HG02938 (cell line): Measurements from ENCODE around the gene CRYBG1.
"Not testable (repeated sequence)": the region's sequence is repeated elsewhere in the genome, so short reads cannot be mapped to it uniquely, and the experiment has no call there.

Experiments
- ATAC-seq: cut with Tn5 transposase; IDR thresholded peaks from one replicate; pipeline ENCODE4 v1.9.1; 2021; ENCODE audit warnings: mild to moderate bottlenecking, moderate library complexity; ENCODE audit not compliant: unreplicated experiment

Gene CRYBG1

GRCh38 chr6:106574741-106575458, 214.4 kb downstream of the CRYBG1 start:
- no peak for ATAC-seq

GRCh38 chr6:106579281-106579680, 218.8 kb downstream of the CRYBG1 start:
- no peak for ATAC-seq

DNA sequence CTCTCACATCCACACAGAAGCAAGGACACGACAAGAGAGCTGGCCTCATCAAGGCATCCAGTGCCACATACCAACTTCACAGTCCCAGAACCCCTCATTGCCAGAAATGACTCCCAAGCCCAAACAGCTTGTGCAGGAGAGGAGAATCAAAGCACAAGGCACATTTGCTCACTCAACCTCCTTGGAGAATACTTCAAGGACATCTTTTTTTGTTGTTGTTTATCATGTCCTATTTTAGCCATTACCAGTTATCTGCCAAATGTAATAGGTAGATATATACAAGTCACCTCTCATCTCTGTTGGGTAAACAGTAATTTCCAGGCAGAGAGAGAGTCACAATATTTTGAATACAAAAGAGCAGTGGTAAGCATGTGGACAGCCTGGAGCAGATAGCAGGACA, 221.0 kb downstream of the CRYBG1 start:
- no peak for ATAC-seq

DNA sequence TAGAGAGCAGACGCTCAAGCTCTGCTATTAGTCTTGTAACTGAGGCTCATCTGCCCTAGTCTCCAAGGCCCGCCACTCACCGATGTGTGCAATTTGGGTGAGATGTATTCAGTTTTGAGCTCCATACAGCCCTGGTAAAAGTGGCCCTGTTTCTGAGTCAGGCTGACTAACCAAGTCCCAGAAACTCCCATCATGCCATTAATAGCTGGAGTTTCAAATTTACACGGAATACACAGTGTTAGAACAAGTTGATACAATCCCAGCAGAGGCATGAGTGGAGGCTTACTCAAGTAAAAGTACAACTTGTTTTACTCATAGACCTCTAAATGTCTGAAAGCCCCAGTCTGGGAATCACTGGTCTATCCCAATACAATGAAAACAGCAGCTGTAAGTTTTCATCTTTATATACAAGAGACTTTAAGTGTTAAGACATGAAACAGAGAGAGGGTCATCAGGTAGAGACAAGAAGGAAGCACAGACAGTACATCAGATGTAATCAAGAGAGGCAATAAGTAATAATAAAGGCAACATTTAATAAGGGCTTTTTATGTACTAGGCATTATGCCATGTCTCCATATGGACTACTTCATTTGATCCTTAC, 226.4 kb downstream of the CRYBG1 start:
- no peak for ATAC-seq

DNA sequence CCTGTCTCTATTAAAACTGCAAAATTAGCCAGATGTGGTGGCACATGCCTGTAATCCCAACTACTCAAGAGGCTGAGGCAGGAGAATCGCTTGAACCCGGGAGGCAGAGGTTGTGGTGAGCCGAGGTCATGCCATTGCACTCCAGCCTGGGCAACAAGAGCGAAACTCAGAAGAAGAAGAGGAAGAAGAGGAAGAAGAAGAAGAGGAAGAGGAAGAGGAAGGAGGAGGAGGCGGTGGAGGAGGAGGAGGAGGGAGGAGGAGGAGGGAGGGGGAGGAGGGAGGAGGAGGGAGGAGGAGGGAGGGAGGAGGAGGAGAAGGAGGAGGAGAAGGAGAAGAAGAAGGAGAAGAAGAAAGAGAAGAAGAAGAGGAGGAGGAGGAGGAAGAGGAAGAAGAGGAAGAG, 228.4 kb downstream of the CRYBG1 start:
- not testable (repeated sequence) for ATAC-seq

DNA sequence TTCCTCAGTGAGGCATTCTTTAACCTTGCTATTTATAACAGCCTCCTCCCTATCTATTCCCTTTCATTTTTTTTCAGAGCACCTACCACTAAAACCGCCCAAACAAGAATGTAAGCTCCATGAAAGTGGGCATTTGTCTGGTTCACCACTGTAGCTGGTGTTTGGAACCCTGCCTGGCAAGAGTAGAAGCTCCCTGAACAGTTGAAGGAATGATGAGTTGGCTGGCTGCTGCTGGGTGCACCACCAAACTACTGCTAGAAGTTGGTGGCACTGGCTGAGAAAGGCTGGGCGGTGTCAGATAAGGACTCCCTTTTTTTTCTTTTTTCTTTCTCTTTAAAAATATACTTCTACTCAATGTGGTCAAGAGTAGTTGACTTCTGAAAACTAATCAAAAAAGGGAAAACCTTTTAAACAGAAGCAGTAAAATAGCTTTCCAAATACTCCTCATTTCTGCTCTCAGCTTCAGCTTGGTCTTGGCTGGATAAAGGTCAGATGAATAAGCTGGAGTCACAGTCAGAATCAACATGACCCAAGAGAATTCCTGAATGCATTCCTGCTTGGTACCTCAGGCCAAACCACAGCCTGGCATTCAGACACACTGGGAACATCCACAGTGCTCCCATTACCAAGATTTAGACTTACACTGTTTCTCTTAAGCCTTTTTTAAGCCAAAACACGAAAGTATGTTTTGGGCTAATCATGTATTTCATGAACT, 230.8 kb downstream of the CRYBG1 start:
- no peak for ATAC-seq

DNA sequence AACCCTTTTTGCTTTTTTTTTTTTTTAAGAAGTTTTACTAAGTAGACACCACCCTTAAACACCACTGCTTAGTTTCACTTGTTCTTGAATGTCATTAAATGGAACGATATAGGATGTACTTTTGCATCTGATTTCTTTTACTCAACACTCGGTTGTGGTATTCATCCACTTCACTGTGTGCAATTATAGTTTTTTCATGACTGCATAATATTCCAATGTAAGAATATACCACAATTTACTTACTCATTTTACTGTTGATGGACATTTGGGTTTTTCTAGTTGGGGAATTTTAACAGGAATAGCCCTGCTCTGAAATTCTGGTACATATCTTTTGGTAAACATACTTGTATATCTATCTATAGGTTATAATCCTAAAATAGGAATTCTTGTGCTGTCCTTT, 238.9 kb downstream of the CRYBG1 start:
- ATAC-seq = no peak

DNA sequence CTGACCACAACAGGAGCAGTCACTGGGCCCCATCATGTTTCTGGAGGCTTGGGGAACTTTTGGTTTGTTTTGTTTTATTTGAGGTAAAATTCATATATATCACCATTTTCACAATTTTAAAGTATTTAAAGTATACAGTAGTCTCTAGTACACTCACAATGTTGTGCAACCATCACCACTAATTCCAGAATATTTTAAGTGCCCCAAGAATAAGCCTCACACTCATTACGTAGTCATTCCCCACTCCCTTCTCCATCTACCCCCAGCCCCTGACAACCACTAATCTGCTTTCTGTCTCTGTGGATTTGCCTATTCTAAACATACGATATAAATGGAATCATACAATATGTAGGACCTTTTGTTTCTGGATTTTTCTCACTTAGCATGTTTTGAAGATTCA, 239.8 kb downstream of the CRYBG1 start:
- no peak for ATAC-seq

DNA sequence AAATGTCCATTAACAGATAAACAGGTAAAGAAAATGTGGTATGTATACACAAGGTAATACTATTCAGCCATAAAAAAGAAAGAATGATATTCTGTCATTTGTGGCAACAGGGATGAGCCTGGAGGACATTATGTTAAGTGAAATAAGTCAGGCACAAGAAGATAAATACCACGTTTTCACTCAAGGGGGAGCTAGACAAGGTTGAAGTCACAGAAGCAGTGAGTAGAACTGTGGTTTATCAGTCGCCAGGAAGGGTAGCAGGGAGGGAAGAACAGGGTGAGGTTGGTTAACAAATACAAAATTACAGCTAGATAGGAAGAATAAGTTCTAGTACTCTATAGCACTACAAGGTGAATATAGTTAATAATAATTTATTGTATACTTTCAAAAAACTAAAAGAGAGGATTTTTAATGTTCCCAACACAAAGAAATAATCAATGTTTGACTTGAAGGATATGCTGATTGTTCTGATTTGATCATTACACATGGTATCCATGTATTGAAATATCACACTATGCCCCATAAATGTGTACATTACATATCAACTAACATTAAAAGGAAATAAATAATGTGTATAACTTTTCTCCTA, 247.7 kb downstream of the CRYBG1 start:
- peak; percentile 75 for ATAC-seq

GRCh38 chr6:106609699-106610098, 249.2 kb downstream of the CRYBG1 start:
- no peak for ATAC-seq

DNA sequence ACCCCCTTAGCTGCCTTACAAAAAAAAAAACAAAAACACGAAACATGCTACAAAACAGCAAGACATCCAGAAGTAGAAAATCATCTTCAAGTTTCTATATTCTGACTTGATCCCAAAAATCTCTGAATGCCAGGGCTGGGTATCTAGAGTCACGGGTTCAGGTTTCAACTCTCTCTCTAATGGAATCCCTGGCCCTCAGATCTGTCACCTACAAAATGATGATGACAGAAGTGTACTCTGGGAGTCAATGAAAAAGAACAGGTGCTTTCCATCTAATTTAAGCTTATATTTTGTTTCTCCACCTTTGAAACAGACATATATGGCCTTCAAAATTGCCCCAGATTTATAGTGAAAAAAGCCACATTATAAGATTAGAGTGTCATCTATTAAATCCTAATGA, 250.5 kb downstream of the CRYBG1 start:
- ATAC-seq = no peak

DNA sequence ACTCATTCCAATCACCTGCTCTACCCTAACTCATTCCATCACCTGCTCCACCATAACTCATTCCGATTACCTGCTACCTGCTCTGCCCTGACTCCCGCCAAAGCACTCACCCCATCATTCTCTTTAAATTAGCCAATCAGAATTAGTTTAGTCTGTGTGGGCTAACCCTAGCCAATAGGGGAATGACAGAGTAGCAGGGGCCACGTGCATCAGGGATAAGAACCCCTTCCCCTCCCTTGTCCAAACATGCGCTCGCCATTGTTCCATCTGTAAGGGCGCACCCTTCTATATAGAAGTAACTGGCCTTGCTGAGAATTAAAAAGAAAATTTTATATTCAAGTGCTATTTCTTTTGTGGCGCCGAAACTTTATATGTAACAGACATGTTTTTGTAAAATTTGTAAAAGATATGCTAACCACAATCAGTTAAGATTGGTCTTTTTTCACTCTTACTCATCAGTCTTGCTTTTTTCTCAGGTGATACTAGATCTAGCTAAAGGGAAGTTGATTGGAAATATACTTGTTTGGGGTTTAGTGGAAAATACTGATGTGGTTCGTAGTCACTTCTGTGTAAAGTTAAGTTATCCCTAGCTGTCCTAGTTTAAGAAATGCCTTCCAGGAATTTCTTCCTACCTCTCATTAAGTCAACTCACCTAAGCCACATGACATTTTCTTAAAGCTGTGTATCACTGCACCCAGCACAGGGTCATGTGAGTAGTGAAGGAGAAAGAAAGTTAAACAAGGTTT, 252.3 kb downstream of the CRYBG1 start:
- ATAC-seq = no peak

- ATAC-seq = no peak
These were observed 253.1 kb downstream of the CRYBG1 start for GRCh38 chr6:106613590-106613989.

DNA sequence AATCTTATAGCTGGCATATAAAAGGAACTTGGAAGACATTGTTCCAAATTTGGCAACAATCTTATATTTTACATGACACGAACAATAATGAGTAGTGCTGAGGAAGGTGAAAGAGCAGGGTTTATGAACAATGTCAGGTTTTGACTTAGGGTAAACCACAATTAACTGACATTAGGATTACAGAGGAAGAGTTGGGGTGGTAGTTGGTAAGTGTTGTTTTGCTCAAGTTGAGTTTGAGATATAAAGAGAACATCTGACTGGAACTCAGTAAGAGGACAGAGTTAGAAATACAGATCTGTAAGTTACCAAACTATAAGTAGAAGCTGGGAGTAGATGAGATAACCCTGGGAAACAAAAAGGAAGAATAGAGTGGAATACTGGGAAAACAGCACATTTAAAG, 253.6 kb downstream of the CRYBG1 start:
- no peak for ATAC-seq

DNA sequence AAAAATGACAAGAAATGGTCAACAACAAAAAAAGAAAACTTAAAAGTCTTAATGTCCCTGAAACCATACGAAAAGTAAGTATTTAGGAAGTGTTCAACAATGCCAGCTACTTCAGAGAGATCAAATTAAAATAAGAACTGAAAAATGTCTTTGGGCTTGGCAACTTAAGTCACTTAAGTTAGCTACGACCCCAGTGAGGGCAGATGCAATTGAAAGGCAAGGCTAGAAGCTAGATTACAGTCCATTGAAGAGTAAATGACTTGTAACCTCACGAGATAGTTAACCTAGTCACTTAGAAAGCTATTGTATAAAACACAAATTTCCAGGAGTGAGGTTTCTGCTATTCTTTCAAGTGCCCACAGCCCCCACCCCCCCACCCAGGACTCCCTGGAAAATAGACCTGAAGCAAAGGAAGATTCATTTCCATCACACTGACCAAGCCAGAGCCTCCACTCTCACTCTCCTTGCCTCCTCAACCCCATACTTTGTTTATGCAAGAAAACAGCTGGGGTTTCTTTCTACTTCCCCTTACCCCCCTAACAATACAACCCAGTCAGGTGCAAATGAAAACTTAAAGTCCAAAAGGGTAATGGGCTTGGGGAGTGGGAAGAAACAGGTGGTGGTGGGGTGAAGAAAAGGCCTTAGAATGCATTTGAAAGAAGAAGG, 254.2 kb downstream of the CRYBG1 start:
- ATAC-seq = no peak

GRCh38 chr6:106617302-106617701, 256.8 kb downstream of the CRYBG1 start:
- ATAC-seq = no peak

- no peak for ATAC-seq
These were observed 257.3 kb downstream of the CRYBG1 start for GRCh38 chr6:106617857-106618256.

GRCh38 chr6:106618324-106618723, 257.8 kb downstream of the CRYBG1 start:
- no peak for ATAC-seq

- ATAC-seq = no peak
These were observed 258.7 kb downstream of the CRYBG1 start for GRCh38 chr6:106619223-106619622.

- no peak for ATAC-seq
These were observed 260.6 kb downstream of the CRYBG1 start for GRCh38 chr6:106620931-106621672.
